Neutrophil (primary cell): Measurements from ENCODE around the gene FBXW8.

ENCODE experiments used
- H3K27ac ChIP-seq: fragments of 200-600 bp; sonication (generic); 2 replicates; pipeline ENCODE4 v1.5.1; 2016; ENCODE audit warnings: mild to moderate bottlenecking, moderate library complexity
- H3K27me3 ChIP-seq: fragments of 200-600 bp; sonication (generic); 2 replicates; pipeline ENCODE4 v1.6.0; 2016; ENCODE audit warnings: mild to moderate bottlenecking
- H3K36me3 ChIP-seq: fragments of 200-600 bp; sonication (generic); 2 replicates; pipeline ENCODE4 v1.5.1; 2017
- H3K4me1 ChIP-seq, 2 experiments: fragments of 200-600 bp in 1 of 2; sonication (generic) in 1 of 2; 1 replicate in 1 of 2; 2 replicates in 1 of 2; pipeline versions ENCODE4 v1.5.1 to v1.6.1; 2013 to 2016; ENCODE audit warnings: low read depth in 1 of 2, low read length in 1 of 2, mild to moderate bottlenecking in 1 of 2, moderate library complexity in 1 of 2; ENCODE audit not compliant: control insufficient read depth in 1 of 2, insufficient read depth in 1 of 2
- H3K4me3 ChIP-seq, 2 experiments: fragments of 200-600 bp in 1 of 2; sonication (generic) in 1 of 2; 1 replicate in 1 of 2; 2 replicates in 1 of 2; pipeline ENCODE4 v1.5.1; 2013 to 2016; ENCODE audit warnings: low read depth in 1 of 2, low read length in 1 of 2, mild to moderate bottlenecking in 1 of 2, moderate library complexity in 1 of 2
- H3K9me3 ChIP-seq: fragments of 200-600 bp; sonication (generic); 2 replicates; pipeline ENCODE4 v1.5.1; 2016
- TF ChIP-seq, protein P1 (sequence below): fragments of 200-600 bp; sonication (generic); IDR thresholded peaks from 2 replicates; pipeline ENCODE4 v1.5.1; 2016; ENCODE audit warnings: antibody characterized with exemption

The FBXW8 gene

GRCh38 chr12:116958402-116959197, 47.9 kb downstream of the FBXW8 start:
- Histone ChIP-seq H3K36me3 (no peaks in the 10 kb centered on the region), H3K4me3 (no peak overlapping the region), H3K27ac (no peak overlapping the region), H3K9me3 (no peaks in the 10 kb centered on the region), H3K27me3 (no peaks in the 10 kb centered on the region), H3K4me1 (no peaks in the 10 kb centered on the region)
- TF ChIP-seq, protein P1, sequence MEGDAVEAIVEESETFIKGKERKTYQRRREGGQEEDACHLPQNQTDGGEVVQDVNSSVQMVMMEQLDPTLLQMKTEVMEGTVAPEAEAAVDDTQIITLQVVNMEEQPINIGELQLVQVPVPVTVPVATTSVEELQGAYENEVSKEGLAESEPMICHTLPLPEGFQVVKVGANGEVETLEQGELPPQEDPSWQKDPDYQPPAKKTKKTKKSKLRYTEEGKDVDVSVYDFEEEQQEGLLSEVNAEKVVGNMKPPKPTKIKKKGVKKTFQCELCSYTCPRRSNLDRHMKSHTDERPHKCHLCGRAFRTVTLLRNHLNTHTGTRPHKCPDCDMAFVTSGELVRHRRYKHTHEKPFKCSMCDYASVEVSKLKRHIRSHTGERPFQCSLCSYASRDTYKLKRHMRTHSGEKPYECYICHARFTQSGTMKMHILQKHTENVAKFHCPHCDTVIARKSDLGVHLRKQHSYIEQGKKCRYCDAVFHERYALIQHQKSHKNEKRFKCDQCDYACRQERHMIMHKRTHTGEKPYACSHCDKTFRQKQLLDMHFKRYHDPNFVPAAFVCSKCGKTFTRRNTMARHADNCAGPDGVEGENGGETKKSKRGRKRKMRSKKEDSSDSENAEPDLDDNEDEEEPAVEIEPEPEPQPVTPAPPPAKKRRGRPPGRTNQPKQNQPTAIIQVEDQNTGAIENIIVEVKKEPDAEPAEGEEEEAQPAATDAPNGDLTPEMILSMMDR, result no peak

DNA sequence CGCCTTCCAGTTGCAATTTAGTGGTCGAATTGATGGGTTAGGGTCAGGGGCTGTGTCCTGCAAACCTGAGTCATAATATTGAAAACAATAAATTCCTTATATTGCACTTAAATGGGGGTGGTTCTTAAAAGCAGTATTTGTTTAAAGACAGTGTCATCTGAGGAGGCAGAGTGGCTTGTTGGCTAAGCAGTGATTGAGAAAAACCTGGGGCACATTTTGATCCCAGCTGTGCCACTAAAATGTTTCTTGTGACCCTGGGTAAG, 48.4 kb downstream of the FBXW8 start:
- no peak overlapping the region for H3K4me3 ChIP-seq
- TF ChIP-seq, protein P1, result no peak
- no peaks in the 10 kb centered on the region for H3K27me3 ChIP-seq
- no peaks in the 10 kb centered on the region for H3K9me3 ChIP-seq
- no peaks in the 10 kb centered on the region for H3K4me1 ChIP-seq
- H3K27ac ChIP-seq, result no peak overlapping the region
- no peaks in the 10 kb centered on the region for H3K36me3 ChIP-seq

GRCh38 chr12:116959845-116960514, 49.2 kb downstream of the FBXW8 start:
- no peak overlapping the region for H3K27ac ChIP-seq
- TF ChIP-seq, protein P1, result no peak

DNA sequence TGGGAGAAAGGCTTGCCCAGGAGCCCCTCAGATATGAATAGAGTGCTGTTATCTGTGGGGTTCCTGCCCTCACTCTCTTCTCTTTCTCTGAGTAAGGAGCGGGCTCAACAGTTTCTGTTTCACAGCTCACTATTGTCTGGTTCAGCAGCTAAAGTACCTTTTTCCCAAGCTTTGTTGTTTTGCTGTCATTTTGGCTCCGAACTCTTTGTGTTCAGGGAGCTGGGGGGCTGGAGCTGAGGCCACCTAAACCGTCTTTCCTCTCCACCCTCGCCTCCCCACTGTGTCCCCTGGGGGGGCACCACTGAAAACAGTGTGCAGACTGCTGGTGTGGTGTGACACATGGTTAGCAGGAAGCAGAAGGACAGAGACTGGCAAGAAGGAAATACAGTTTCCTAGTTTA, 51.4 kb downstream of the FBXW8 start:
- H3K4me3 ChIP-seq, result no peak overlapping the region
- TF ChIP-seq, protein P1, result no peak
- no peaks in the 10 kb centered on the region for H3K9me3 ChIP-seq
- no peaks in the 10 kb centered on the region for H3K36me3 ChIP-seq
- no peaks in the 10 kb centered on the region for H3K27me3 ChIP-seq
- H3K4me1 ChIP-seq, result no peaks in the 10 kb centered on the region
- H3K27ac ChIP-seq, result no peak overlapping the region

More at GRCh38 chr12:116959845-116960514, 49.2 kb downstream of the FBXW8 start:
- Histone ChIP-seq H3K27me3 (no peaks in the 10 kb centered on the region), H3K4me1 (no peaks in the 10 kb centered on the region), H3K4me3 (no peak overlapping the region), H3K36me3 (no peaks in the 10 kb centered on the region), H3K9me3 (no peaks in the 10 kb centered on the region)

GRCh38 chr12:116962783-116963356, 52.1 kb downstream of the FBXW8 start:
- Histone ChIP-seq H3K4me3 (no peak overlapping the region), H3K9me3 (no peaks in the 10 kb centered on the region), H3K27ac (no peak overlapping the region), H3K27me3 (no peaks in the 10 kb centered on the region), H3K36me3 (no peaks in the 10 kb centered on the region), H3K4me1 (no peaks in the 10 kb centered on the region)
- TF ChIP-seq, protein P1, result no peak
